Measurements from ENCODE around the gene DCBLD2. TPM values are rescaled to one million over a fixed set of nuclear protein-coding genes. Genes with fewer than 3 reads are reported as not detected.

Gene DCBLD2
- 0.71 TPM for total RNA-seq (2013)
- polyA plus RNA-seq: 1 to 10 TPM in 1 of 3 donors, under 1 TPM in 2; 0.17 to 1.1 (median 0.45) TPM
- 0.14 and 0.40 TPM in 2 replicates for polyA minus RNA-seq
- total RNA-seq: 1.8 to 10.6 (median 2.3) reads per million in 11 experiments

- Mint-ChIP-seq H3K4me3 (peak within 1 kb of the TSS; percentile 90 to 94), H3K27ac (peak within 1 kb of the TSS; percentile 15 to 85 (median 58)), H3K9me3 (peaks cover 0 to 3% (median 0%) of the 10 kb centered on the region in 7 donors), H3K27me3 (ENCODE audit: low read depth in 3 of 3) (peaks cover 16 to 26% (median 17%) of the 10 kb centered on the region in 3 donors), H3K4me1 (peaks cover 15% of the 10 kb centered on the region), H3K36me3 (no peaks in the 10 kb centered on the region)
- TF ChIP-seq CTCF (IDR thresholded peaks at IDR 0.05): no peak
- Histone ChIP-seq H3K4me2 (replicated peaks; ENCODE audit: extremely low read depth, low read length, poor library complexity, severe bottlenecking) (peak within 1 kb of the TSS; percentile 83), H2AFZ (ENCODE audit: insufficient read depth, low read depth, low read length, poor library complexity, severe bottlenecking) (peak within 1 kb of the TSS; percentile 97), H3K27ac (ENCODE audit: low read depth in 1 of 2, low read length in 2 of 2) (peak within 1 kb of the TSS; percentile 12 to 27), H3K79me2 (ENCODE audit: insufficient read depth, low read length) (no peaks in the 10 kb centered on the region), H4K20me1 (ENCODE audit: insufficient read depth, low read length) (no peaks in the 10 kb centered on the region), H3K4me3 (replicated peaks in 1 of 3; ENCODE audit: low read depth in 2 of 3, low read length in 3 of 3) (peak within 1 kb of the TSS; percentile 63 to 78 (median 77)), H3K4me1 (ENCODE audit: control insufficient read depth in 1 of 2, insufficient read depth in 2 of 2, low read length in 2 of 2) (peaks cover 13 to 18% of the 10 kb centered on the region in 2 donors), H3K27me3 (ENCODE audit: control insufficient read depth in 2 of 2, insufficient read depth in 2 of 2, low read length in 2 of 2) (peaks cover 10 to 19% of the 10 kb centered on the region in 2 donors), H3K9me3 (replicated peaks in 1 of 2; ENCODE audit: control insufficient read depth in 1 of 2, insufficient read depth in 1 of 2, low read length in 2 of 2) (no peaks in the 10 kb centered on the region), H3K36me3 (replicated peaks in 1 of 2; ENCODE audit: control insufficient read depth in 1 of 2, insufficient read depth in 2 of 2, low read length in 2 of 2) (no peaks in the 10 kb centered on the region), H3K9ac (ENCODE audit: insufficient read depth, low read length, poor library complexity, severe bottlenecking) (peak within 1 kb of the TSS; percentile 67)
- intact Hi-C loops (cut with micrococcal nuclease): no loop called here
- WGBS (ENCODE audit: insufficient coverage): under 1% methylated on average over 63 of the region's 86 CpGs
- peak; percentile 94 to 96 (median 95) for DNase-seq
These were observed at the start of gene DCBLD2 for GRCh38 chr3:98901392-98902350. Gene DCBLD2, minus strand, starts transcription at chr3:98901695. Its CDS starts 369 bp downstream, at chr3:98901326.

GRCh38 chr3:98945666-98946065 lies 44.2 kb upstream of the DCBLD2 start:
- Histone ChIP-seq H3K4me1 (ENCODE audit: control insufficient read depth in 1 of 2, insufficient read depth in 2 of 2, low read length in 2 of 2) (no peaks in the 10 kb centered on the region), H2AFZ (ENCODE audit: insufficient read depth, low read depth, low read length, poor library complexity, severe bottlenecking) (no peak overlapping the region), H3K9me3 (replicated peaks in 1 of 2; ENCODE audit: control insufficient read depth in 1 of 2, insufficient read depth in 1 of 2, low read length in 2 of 2) (peaks cover 0 to 3% of the 10 kb centered on the region in 2 donors), H3K9ac (ENCODE audit: insufficient read depth, low read length, poor library complexity, severe bottlenecking) (no peak overlapping the region), H3K4me3 (replicated peaks in 1 of 3; ENCODE audit: low read depth in 2 of 3, low read length in 3 of 3) (no peak overlapping the region), H3K4me2 (replicated peaks; ENCODE audit: extremely low read depth, low read length, poor library complexity, severe bottlenecking) (no peak overlapping the region), H3K27me3 (ENCODE audit: control insufficient read depth in 2 of 2, insufficient read depth in 2 of 2, low read length in 2 of 2) (no peaks in the 10 kb centered on the region), H3K27ac (ENCODE audit: low read depth in 1 of 2, low read length in 2 of 2) (no peak overlapping the region), H3K36me3 (replicated peaks in 1 of 2; ENCODE audit: control insufficient read depth in 1 of 2, insufficient read depth in 2 of 2, low read length in 2 of 2) (no peaks in the 10 kb centered on the region), H3K79me2 (ENCODE audit: insufficient read depth, low read length) (no peaks in the 10 kb centered on the region), H4K20me1 (ENCODE audit: insufficient read depth, low read length) (no peaks in the 10 kb centered on the region)
- TF ChIP-seq CTCF (IDR thresholded peaks at IDR 0.05): no peak
- intact Hi-C loops (cut with micrococcal nuclease): no loop called here
- H3K27me3 Mint-ChIP-seq (ENCODE audit: low read depth in 3 of 3): peaks cover 0 to 4% (median 0%) of the 10 kb centered on the region in 3 donors
- no peak overlapping the region for H3K4me3 Mint-ChIP-seq
- no peaks in the 10 kb centered on the region for H3K36me3 Mint-ChIP-seq
- no peak overlapping the region for H3K27ac Mint-ChIP-seq
- no peak for DNase-seq
- WGBS (ENCODE audit: insufficient coverage): 80% methylated on average over 1 of the region's 1 CpG
- no peaks in the 10 kb centered on the region for H3K4me1 Mint-ChIP-seq
- H3K9me3 Mint-ChIP-seq: peaks cover 0 to 12% (median 3%) of the 10 kb centered on the region in 7 donors

Measured in CD14-positive monocyte (primary cell).